MCF 10A (cell line): Measurements from ENCODE around the gene C5orf58. TPM values are rescaled to one million over a fixed set of nuclear protein-coding genes. Genes with fewer than 3 reads are reported as not detected.

Source experiments
- BruUV-seq: library from RNA; stranded (reverse); fragments of 400-500 nt; replicated peaks from 2 replicates; lab custom pipeline; 2021; lab: Mats Ljungman, UMichigan
- CTCF ChIA-PET: fragments of 300-600 bp; sonication (Branson Sonifier 250); formaldehyde crosslinking; extraction: SDS; loops from one replicate; lab custom pipeline; 2021; ENCODE audit warnings: antibody characterized with exemption, inconsistent platforms; lab: Yijun Ruan, JAX
- POLR2A ChIA-PET: fragments of 300-600, 350-650 bp; sonication (Branson Sonifier 250); formaldehyde crosslinking; extraction: SDS; loops from one replicate; lab custom pipeline; 2020; ENCODE audit warnings: antibody characterized with exemption, inconsistent platforms; lab: Yijun Ruan, JAX
- DNase-seq: peaks from one replicate; pipeline ENCODE4 v3.0.0-alpha.2; 2018; ENCODE audit not compliant: unreplicated experiment
- H3K27ac Mint-ChIP-seq: one replicate; pipeline ENCODE4 v1.8.0; 2022; ENCODE audit warnings: mild to moderate bottlenecking, low read depth, mixed read lengths; ENCODE audit not compliant: unreplicated experiment
- H3K27me3 Mint-ChIP-seq: one replicate; pipeline ENCODE4 v1.8.0; 2022; ENCODE audit warnings: mixed read lengths; ENCODE audit not compliant: insufficient read depth, unreplicated experiment
- H3K36me3 Mint-ChIP-seq: one replicate; pipeline ENCODE4 v1.8.0; 2022; ENCODE audit warnings: mild to moderate bottlenecking, moderate library complexity, mixed read lengths; ENCODE audit not compliant: insufficient read depth, unreplicated experiment
- H3K4me1 Mint-ChIP-seq: one replicate; pipeline ENCODE4 v1.8.0; 2022; ENCODE audit warnings: mixed read lengths; ENCODE audit not compliant: insufficient read depth, unreplicated experiment
- H3K4me3 Mint-ChIP-seq: one replicate; pipeline ENCODE4 v1.8.0; 2022; ENCODE audit warnings: mild to moderate bottlenecking, moderate library complexity, mixed read lengths; ENCODE audit not compliant: unreplicated experiment
- H3K9me3 Mint-ChIP-seq: one replicate; pipeline ENCODE4 v1.8.0; 2022; ENCODE audit warnings: mixed read lengths; ENCODE audit not compliant: unreplicated experiment
- intact Hi-C: fragments of 100-400 bp; cut with micrococcal nuclease; formaldehyde crosslinking; loops from 2 replicates; pipeline ENCODE4 v1.14.1; 2022
- total RNA-seq: library from RNA; stranded (reverse); gene quantifications from 2 replicates; pipeline ENCODE4 v1.2.3, GENCODE V29; 2022
- TF ChIP-seq, protein P1 (sequence below): fragments of 200-600 bp; IDR thresholded peaks from one replicate; pipeline ENCODE4 v1.8.0; 2022; ENCODE audit warnings: antibody characterized with exemption, mild to moderate bottlenecking; ENCODE audit not compliant: unreplicated experiment

The C5orf58 gene
- total RNA-seq, 1 experiment from 2014 or later: not detected

- Mint-ChIP-seq H3K27ac (no peak overlapping the region), H3K36me3 (peaks cover 6% of the 10 kb centered on the region), H3K4me1 (no peaks in the 10 kb centered on the region), H3K4me3 (no peak overlapping the region), H3K27me3 (peaks cover 44% of the 10 kb centered on the region), H3K9me3 (no peaks in the 10 kb centered on the region)
- ChIA-PET POLR2A (interaction anchor here (1.0 kb wide), 1 partner anchor 11 kb away, joined by 4 read pairs; no protein-coding TSS in a partner anchor), CTCF (interaction anchor here (0.6 to 2.6 kb wide), 17 partner anchors 8 to 1349 kb away, joined by 3 to 15 read pairs (median 4); no protein-coding TSS in a partner anchor)
- no peak for DNase-seq
- BruUV-seq: no TSS peak
- TF ChIP-seq, protein P1, sequence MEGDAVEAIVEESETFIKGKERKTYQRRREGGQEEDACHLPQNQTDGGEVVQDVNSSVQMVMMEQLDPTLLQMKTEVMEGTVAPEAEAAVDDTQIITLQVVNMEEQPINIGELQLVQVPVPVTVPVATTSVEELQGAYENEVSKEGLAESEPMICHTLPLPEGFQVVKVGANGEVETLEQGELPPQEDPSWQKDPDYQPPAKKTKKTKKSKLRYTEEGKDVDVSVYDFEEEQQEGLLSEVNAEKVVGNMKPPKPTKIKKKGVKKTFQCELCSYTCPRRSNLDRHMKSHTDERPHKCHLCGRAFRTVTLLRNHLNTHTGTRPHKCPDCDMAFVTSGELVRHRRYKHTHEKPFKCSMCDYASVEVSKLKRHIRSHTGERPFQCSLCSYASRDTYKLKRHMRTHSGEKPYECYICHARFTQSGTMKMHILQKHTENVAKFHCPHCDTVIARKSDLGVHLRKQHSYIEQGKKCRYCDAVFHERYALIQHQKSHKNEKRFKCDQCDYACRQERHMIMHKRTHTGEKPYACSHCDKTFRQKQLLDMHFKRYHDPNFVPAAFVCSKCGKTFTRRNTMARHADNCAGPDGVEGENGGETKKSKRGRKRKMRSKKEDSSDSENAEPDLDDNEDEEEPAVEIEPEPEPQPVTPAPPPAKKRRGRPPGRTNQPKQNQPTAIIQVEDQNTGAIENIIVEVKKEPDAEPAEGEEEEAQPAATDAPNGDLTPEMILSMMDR: no peak
- intact Hi-C loops: no loop called here
Observed at GRCh38 chr5:170262061-170263045, 29.6 kb downstream of the C5orf58 start.

- H3K27ac Mint-ChIP-seq: no peak overlapping the region
- intact Hi-C loops: no loop called here
Observed at GRCh38 chr5:170263906-170264305, 31.1 kb downstream of the C5orf58 start.

GRCh38 chr5:170265522-170265921, 32.7 kb downstream of the C5orf58 start:
- Mint-ChIP-seq H3K27me3 (peaks cover 51% of the 10 kb centered on the region), H3K4me1 (peaks cover 6% of the 10 kb centered on the region), H3K36me3 (peaks cover 6% of the 10 kb centered on the region), H3K27ac (no peak overlapping the region), H3K9me3 (no peaks in the 10 kb centered on the region), H3K4me3 (no peak overlapping the region)
- TF ChIP-seq, protein P1: no peak
- ChIA-PET CTCF (interaction anchor here (0.5 to 6.0 kb wide), 16 partner anchors 10 to 368 kb away, joined by 3 to 221 read pairs (median 12); no protein-coding TSS in a partner anchor), POLR2A (interaction anchor here (0.7 to 1.9 kb wide), 2 partner anchors 14 to 162 kb away, joined by 3 to 7 read pairs; no protein-coding TSS in a partner anchor)
- no TSS peak for BruUV-seq
- intact Hi-C loops: no loop called here
- no peak for DNase-seq

More at GRCh38 chr5:170263906-170264305, 31.1 kb downstream of the C5orf58 start:
- Mint-ChIP-seq H3K4me3 (no peak overlapping the region), H3K36me3 (peaks cover 6% of the 10 kb centered on the region), H3K4me1 (peaks cover 6% of the 10 kb centered on the region), H3K9me3 (no peaks in the 10 kb centered on the region), H3K27me3 (peaks cover 51% of the 10 kb centered on the region)
- CTCF ChIA-PET: interaction anchor here (1.0 to 6.0 kb wide), 2 partner anchors 158 to 170 kb away, joined by 3 to 221 read pairs; no protein-coding TSS in a partner anchor
- no peak for DNase-seq
- POLR2A ChIA-PET: no interaction called here
- TF ChIP-seq, protein P1: no peak
- BruUV-seq: no TSS peak
